B cell (primary cell): ENCODE results near the gene NMNAT3. TPM values are rescaled to one million over a fixed set of nuclear protein-coding genes. Genes with fewer than 3 reads are reported as not detected.

Experiments used
- ATAC-seq: fragments of 200-7000 bp; cut with Tn5 transposase; one replicate; pipeline ENCODE4 v1.10.0; 2021; ENCODE audit warnings: low read depth, mild to moderate bottlenecking, moderate number of reproducible peaks, moderate library complexity
- CTCF ChIA-PET: fragments of 350-600 bp; sonication (Branson Sonifier 250); formaldehyde crosslinking; loops from one replicate; lab custom pipeline; 2021; ENCODE audit warnings: antibody characterized with exemption, inconsistent platforms; lab: Charles Lee
- POLR2A ChIA-PET: fragments of 350-600 bp; sonication (Branson Sonifier 250); formaldehyde crosslinking; loops from one replicate; lab custom pipeline; 2021; ENCODE audit warnings: antibody characterized with exemption; lab: Charles Lee
- DNase-seq: peaks from one replicate; pipeline ENCODE4 v3.0.0; 2013
- H2AFZ ChIP-seq: 2 replicates; pipeline ENCODE4 v1.6.1; 2012; ENCODE audit warnings: mild to moderate bottlenecking, low read depth, low read length; ENCODE audit not compliant: insufficient read depth, poor library complexity, severe bottlenecking
- H3K27ac ChIP-seq, 2 donors: 1 replicate in 1 of 2; 2 replicates in 1 of 2; pipeline ENCODE4 v1.5.1; 2012 to 2013; ENCODE audit warnings: low read length in 2 of 2, mild to moderate bottlenecking in 2 of 2, moderate library complexity in 1 of 2
- H3K27me3 ChIP-seq, 4 experiments: fragments of 200-600 bp in 1 of 4; sonication (generic) in 1 of 4; replicated peaks in 1 of 4; 1 replicate in 2 of 4; 2 replicates in 2 of 4; pipeline versions ENCODE4 v1.6.1 to v1.7.0; 2013 to 2016; ENCODE audit warnings: low read length in 3 of 4, mild to moderate bottlenecking in 2 of 4, mixed read lengths in 1 of 4, moderate library complexity in 1 of 4; ENCODE audit not compliant: insufficient read depth in 4 of 4, control insufficient read depth in 3 of 4; ENCODE audit errors: control extremely low read depth in 1 of 4
- H3K36me3 ChIP-seq, 2 experiments: replicated peaks in 1 of 2; 1 replicate in 1 of 2; 2 replicates in 1 of 2; pipeline versions ENCODE4 v1.6.1 to v1.7.1; 2013; ENCODE audit warnings: low read length in 1 of 2; ENCODE audit not compliant: insufficient read depth in 2 of 2, control insufficient read depth in 1 of 2; ENCODE audit errors: control extremely low read depth in 1 of 2, extremely low read depth in 1 of 2
- H3K4me1 ChIP-seq, 2 donors: fragments of 200-600 bp in 1 of 2; sonication (generic) in 1 of 2; 1 replicate in 1 of 2; 2 replicates in 1 of 2; pipeline versions ENCODE4 v1.5.1 to v1.6.1; 2013 to 2017; ENCODE audit warnings: low read length in 2 of 2; ENCODE audit not compliant: control insufficient read depth in 2 of 2, insufficient read depth in 2 of 2
- H3K4me2 ChIP-seq: replicated peaks from 2 replicates; pipeline ENCODE3; 2012; ENCODE audit warnings: mild to moderate bottlenecking, low read depth, low read length; ENCODE audit not compliant: poor library complexity, severe bottlenecking
- H3K4me3 ChIP-seq, 5 experiments: fragments of 200-600 bp in 1 of 5; sonication (generic) in 1 of 5; 1 replicate in 3 of 5; 2 replicates in 2 of 5; pipeline versions ENCODE4 v1.5.1 to v1.7.0; 2011 to 2016; ENCODE audit warnings: low read length in 4 of 5, mild to moderate bottlenecking in 4 of 5, low read depth in 2 of 5, control low read depth in 1 of 5, moderate library complexity in 1 of 5; ENCODE audit not compliant: insufficient read depth in 1 of 5; ENCODE audit errors: control extremely low read depth in 1 of 5, extremely low read depth in 1 of 5
- H3K79me2 ChIP-seq: fragments of 200-600 bp; sonication (generic); one replicate; pipeline ENCODE4 v1.6.0; 2016; ENCODE audit warnings: low read length; ENCODE audit not compliant: control insufficient read depth, insufficient read depth
- H3K9ac ChIP-seq: fragments of 200-600 bp; sonication (generic); 2 replicates; pipeline ENCODE4 v1.6.1; 2017; ENCODE audit warnings: mild to moderate bottlenecking, low read length, moderate library complexity
- H3K9me3 ChIP-seq, 3 donors: one replicate each; pipeline versions ENCODE4 v1.6.1 to v1.7.1; 2013; ENCODE audit warnings: low read length in 2 of 3; ENCODE audit not compliant: control insufficient read depth in 2 of 3, insufficient read depth in 1 of 3; ENCODE audit errors: control extremely low read depth in 1 of 3
- H4K20me1 ChIP-seq: 2 replicates; pipeline ENCODE4 v1.6.0; 2012; ENCODE audit warnings: mild to moderate bottlenecking, low read length; ENCODE audit not compliant: insufficient read depth, control insufficient read depth, poor library complexity, severe bottlenecking
- H3K27ac Mint-ChIP-seq: one replicate; pipeline ENCODE4 v1.8.0; 2021; ENCODE audit warnings: mixed read lengths
- H3K27me3 Mint-ChIP-seq: one replicate; pipeline ENCODE4 v1.8.0; 2021; ENCODE audit warnings: mixed read lengths
- H3K4me1 Mint-ChIP-seq: one replicate; pipeline ENCODE4 v1.8.0; 2021; ENCODE audit warnings: mixed read lengths
- H3K4me3 Mint-ChIP-seq: one replicate; pipeline ENCODE4 v1.8.0; 2021; ENCODE audit warnings: mixed read lengths
- H3K9me3 Mint-ChIP-seq: one replicate; pipeline ENCODE4 v1.8.0; 2022; ENCODE audit warnings: mixed read lengths; ENCODE audit not compliant: insufficient read depth
- CTCF ChIP-seq: fragments of 200-600 bp; IDR thresholded peaks from one replicate; pipeline ENCODE4 v1.8.0; 2022; ENCODE audit warnings: antibody characterized with exemption, mild to moderate bottlenecking
- EZH2 ChIP-seq: IDR thresholded peaks from 2 replicates; pipeline ENCODE4 v1.6.1; 2012; ENCODE audit warnings: borderline replicate concordance, low read depth, mild to moderate bottlenecking, moderate library complexity, low read length; ENCODE audit not compliant: insufficient read depth, poor library complexity, severe bottlenecking
- WGBS: methylation state at CpG from one replicate; pipeline ENCODE4 v1.1.5; 2013; ENCODE audit warnings: missing lambda C conversion rate; ENCODE audit not compliant: insufficient coverage; 5-methylcytosine and 5-hydroxymethylcytosine counted together
- intact Hi-C: fragments of 100-400 bp; cut with micrococcal nuclease; formaldehyde crosslinking; loops from one replicate; pipeline ENCODE4 v1.10.0; 2022
- polyA plus RNA-seq: library from polyadenylated mRNA; depleted of rRNA; stranded (reverse); fragments of >200 nt; gene quantifications from 2 replicates; pipeline ENCODE4 v1.2.3, GENCODE V29; 2012
- total RNA-seq, 2 donors: library from RNA; stranded (reverse); fragments of 120-200 nt in 1 of 2; gene quantifications; 1 replicate in 1 of 2; 2 replicates in 1 of 2; pipeline versions ENCODE4 v1.2.3 to v1.2.4, GENCODE V29; 2013 to 2022

NMNAT3 gene
- total and polyA plus RNA-seq, 2 donors (not counting 1 experiment from before 2014, with no cell fraction given), result 1.9 to 3.3 TPM

GRCh38 chr3:139521816-139522215 is 156.0 kb downstream of the NMNAT3 start:
- peaks cover 0 to 3% (median 0%) of the 10 kb centered on the region in 4 experiments for H3K27me3 ChIP-seq
- H3K27me3 Mint-ChIP-seq, result peaks cover 5% of the 10 kb centered on the region
- H3K9me3 ChIP-seq, result no peaks in the 10 kb centered on the region
- H3K9me3 Mint-ChIP-seq, result no peaks in the 10 kb centered on the region
- H3K9ac ChIP-seq, result no peak overlapping the region
- no peaks in the 10 kb centered on the region for H3K79me2 ChIP-seq
- DNase-seq (no peak), ATAC-seq (no peak)
- TF ChIP-seq EZH2 (no peak), CTCF (no peak)
- CTCF ChIA-PET, result no interaction called here
- no peak overlapping the region for H3K27ac Mint-ChIP-seq
- no peak overlapping the region for H3K4me3 ChIP-seq
- no peaks in the 10 kb centered on the region for H3K4me1 ChIP-seq
- H3K36me3 ChIP-seq, result no peaks in the 10 kb centered on the region
- POLR2A ChIA-PET, result no interaction called here
- H4K20me1 ChIP-seq, result no peaks in the 10 kb centered on the region
- H3K4me2 ChIP-seq, result no peak overlapping the region
- no peak overlapping the region for H2AFZ ChIP-seq
- H3K4me1 Mint-ChIP-seq, result no peaks in the 10 kb centered on the region
- H3K4me3 Mint-ChIP-seq, result no peak overlapping the region
- intact Hi-C loops, result no loop called here
- H3K27ac ChIP-seq, result no peak overlapping the region
- no CpG with 5 or more reads among the region's 1 CpG for WGBS

- Histone ChIP-seq H4K20me1 (no peaks in the 10 kb centered on the region), H3K36me3 (no peaks in the 10 kb centered on the region), H3K4me1 (no peaks in the 10 kb centered on the region), H3K79me2 (no peaks in the 10 kb centered on the region), H3K9ac (no peak overlapping the region), H3K4me3 (no peak overlapping the region), H2AFZ (no peak overlapping the region), H3K27me3 (peaks cover 0 to 3% (median 0%) of the 10 kb centered on the region in 4 experiments), H3K4me2 (no peak overlapping the region), H3K9me3 (no peaks in the 10 kb centered on the region), H3K27ac (no peak overlapping the region)
- intact Hi-C loops, result no loop called here
- DNase-seq, result no peak
- Mint-ChIP-seq H3K4me3 (no peak overlapping the region), H3K4me1 (no peaks in the 10 kb centered on the region), H3K9me3 (no peaks in the 10 kb centered on the region), H3K27me3 (peaks cover 5% of the 10 kb centered on the region), H3K27ac (no peak overlapping the region)
- no CpG with 5 or more reads among the region's 3 CpGs for WGBS
- ChIA-PET POLR2A (no interaction called here), CTCF (no interaction called here)
- TF ChIP-seq CTCF, result no peak
- TF ChIP-seq EZH2, result no peak
- no peak for ATAC-seq
Observed at GRCh38 chr3:139521144-139521543, 156.6 kb downstream of the NMNAT3 start.
